ENCODE data around the gene TIMM22.
"Not testable (repeated sequence)": the region's sequence is repeated elsewhere in the genome, so short reads cannot be mapped to it uniquely, and the experiment has no call there.

TIMM22 gene

GRCh38 chr17:1038459-1039122 is 41.7 kb downstream of the TIMM22 start:
- DNase-seq (ENCODE audit: low spot score) = no peak

- no peak for DNase-seq (ENCODE audit: low spot score)
Observed at GRCh38 chr17:1039123-1039507, 42.2 kb downstream of the TIMM22 start.

- no peak for DNase-seq (ENCODE audit: low spot score)
Observed at GRCh38 chr17:1039511-1040215, 42.7 kb downstream of the TIMM22 start.

GRCh38 chr17:1040216-1040600 is 43.3 kb downstream of the TIMM22 start:
- no peak for DNase-seq (ENCODE audit: low spot score)

- DNase-seq (ENCODE audit: low spot score) = no peak
Observed at GRCh38 chr17:1041746-1042145, 44.8 kb downstream of the TIMM22 start.

GRCh38 chr17:1042486-1042885 is 45.6 kb downstream of the TIMM22 start:
- no peak for DNase-seq (ENCODE audit: low spot score)

GRCh38 chr17:1043601-1044251 is 46.8 kb downstream of the TIMM22 start:
- peak; percentile 79 for DNase-seq (ENCODE audit: low spot score)

- not testable (repeated sequence) for DNase-seq (ENCODE audit: low spot score)
Observed at GRCh38 chr17:1044387-1045009, 47.6 kb downstream of the TIMM22 start.

GRCh38 chr17:1045456-1045855 is 48.5 kb downstream of the TIMM22 start:
- DNase-seq (ENCODE audit: low spot score) = no peak

GRCh38 chr17:1047177-1047878 is 50.4 kb downstream of the TIMM22 start:
- DNase-seq (ENCODE audit: low spot score) = no peak

- no peak for DNase-seq (ENCODE audit: low spot score)
Observed at GRCh38 chr17:1047879-1048470, 51.0 kb downstream of the TIMM22 start.

GRCh38 chr17:1048516-1049115 is 51.7 kb downstream of the TIMM22 start:
- not testable (repeated sequence) for DNase-seq (ENCODE audit: low spot score)

GRCh38 chr17:1049446-1050225 is 52.7 kb downstream of the TIMM22 start:
- no peak for DNase-seq (ENCODE audit: low spot score)

- no peak for DNase-seq (ENCODE audit: low spot score)
Observed at GRCh38 chr17:1050246-1050995, 53.5 kb downstream of the TIMM22 start.

GRCh38 chr17:1050996-1051925 is 54.3 kb downstream of the TIMM22 start:
- DNase-seq (ENCODE audit: low spot score) = no peak

Data from SK-N-DZ (cell line).